PFSK-1 (cell line): ENCODE measurements around the gene ZNF296.

Source experiments
- FOXP2 ChIP-seq: optimal IDR thresholded peaks from 2 replicates; pipeline ENCODE3; 2011; ENCODE audit warnings: borderline replicate concordance, control low read depth, inconsistent platforms; ENCODE audit not compliant: insufficient read depth; ENCODE audit errors: extremely low read length, extremely low read depth
- POLR2AphosphoS5 ChIP-seq: IDR thresholded peaks from 2 replicates; pipeline ENCODE4 v1.6.1; 2012; ENCODE audit warnings: low read depth, mild to moderate bottlenecking, control low read depth, low read length, moderate library complexity
- SIN3A ChIP-seq: IDR thresholded peaks from 2 replicates; pipeline ENCODE4 v1.6.1; 2012; ENCODE audit warnings: mild to moderate bottlenecking, low read length, moderate library complexity, borderline replicate concordance; ENCODE audit not compliant: insufficient read depth
- TAF1 ChIP-seq: IDR thresholded peaks from 2 replicates; pipeline ENCODE4 v1.6.1; 2012; ENCODE audit warnings: low read length, control low read depth, borderline replicate concordance; ENCODE audit not compliant: insufficient read depth
- TF ChIP-seq, protein P1 (sequence below), 2 experiments: IDR thresholded peaks; 2 replicates each; pipeline versions ENCODE4 v1.6.1 to v1.8.0; 2011 to 2012; ENCODE audit warnings: low read depth in 2 of 2, low read length in 2 of 2, control low read depth in 1 of 2, inconsistent platforms in 1 of 2, mild to moderate bottlenecking in 1 of 2, moderate library complexity in 1 of 2; ENCODE audit not compliant: insufficient read depth in 1 of 2

The ZNF296 gene

DNA sequence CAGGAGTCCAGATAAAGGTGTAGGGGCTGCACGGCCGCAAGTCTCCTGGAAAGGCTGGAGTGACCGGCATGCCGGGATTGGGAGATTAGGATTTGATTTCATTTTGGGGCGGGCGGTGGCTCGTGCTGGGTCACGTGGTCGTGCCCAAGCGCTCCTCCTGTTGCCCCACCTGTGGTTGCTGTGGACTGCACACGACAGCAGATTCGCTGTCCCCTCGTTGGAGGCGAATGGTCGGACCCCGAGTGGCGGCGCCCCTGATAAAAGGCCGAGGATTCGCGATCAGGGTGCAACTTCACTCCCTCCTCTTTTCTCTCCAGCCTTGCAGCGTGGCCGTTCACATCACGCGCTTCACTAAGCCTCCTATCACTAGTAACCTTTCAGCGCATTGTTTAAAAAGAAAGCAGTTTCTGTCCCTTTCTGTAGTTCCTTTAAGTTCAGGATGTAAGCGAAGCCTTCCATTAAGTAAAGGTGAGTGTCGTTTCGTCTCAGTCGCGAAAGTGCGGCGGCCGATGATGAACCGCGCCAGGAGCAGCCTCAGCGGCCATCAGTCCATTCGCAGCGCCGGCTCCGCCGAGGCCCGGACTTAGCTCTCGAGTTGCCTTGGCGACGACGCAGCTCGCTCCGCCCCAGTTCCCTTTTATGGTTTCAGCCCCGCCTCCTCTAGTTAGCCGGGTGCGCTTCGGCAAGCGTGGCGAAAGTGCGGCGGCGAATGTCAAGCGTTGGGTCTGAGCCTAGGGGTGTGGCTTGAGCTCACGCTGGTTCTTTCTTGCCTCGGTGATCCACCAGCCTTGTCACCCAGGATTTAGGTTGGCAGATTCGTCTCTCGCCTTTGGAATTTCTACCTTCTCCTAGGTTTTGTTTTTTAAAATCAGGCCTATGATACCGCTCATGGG is 15.0 kb upstream of the ZNF296 start:
- TF ChIP-seq TAF1 (peak; percentile 26; the same call in 1 of the 2 replicates), FOXP2 (no peak), POLR2AphosphoS5 (peak; percentile 74; the same call in 1 of the 2 replicates), SIN3A (peak; percentile 53; the same call in 1 of the 2 replicates)
- TF ChIP-seq, protein P1, sequence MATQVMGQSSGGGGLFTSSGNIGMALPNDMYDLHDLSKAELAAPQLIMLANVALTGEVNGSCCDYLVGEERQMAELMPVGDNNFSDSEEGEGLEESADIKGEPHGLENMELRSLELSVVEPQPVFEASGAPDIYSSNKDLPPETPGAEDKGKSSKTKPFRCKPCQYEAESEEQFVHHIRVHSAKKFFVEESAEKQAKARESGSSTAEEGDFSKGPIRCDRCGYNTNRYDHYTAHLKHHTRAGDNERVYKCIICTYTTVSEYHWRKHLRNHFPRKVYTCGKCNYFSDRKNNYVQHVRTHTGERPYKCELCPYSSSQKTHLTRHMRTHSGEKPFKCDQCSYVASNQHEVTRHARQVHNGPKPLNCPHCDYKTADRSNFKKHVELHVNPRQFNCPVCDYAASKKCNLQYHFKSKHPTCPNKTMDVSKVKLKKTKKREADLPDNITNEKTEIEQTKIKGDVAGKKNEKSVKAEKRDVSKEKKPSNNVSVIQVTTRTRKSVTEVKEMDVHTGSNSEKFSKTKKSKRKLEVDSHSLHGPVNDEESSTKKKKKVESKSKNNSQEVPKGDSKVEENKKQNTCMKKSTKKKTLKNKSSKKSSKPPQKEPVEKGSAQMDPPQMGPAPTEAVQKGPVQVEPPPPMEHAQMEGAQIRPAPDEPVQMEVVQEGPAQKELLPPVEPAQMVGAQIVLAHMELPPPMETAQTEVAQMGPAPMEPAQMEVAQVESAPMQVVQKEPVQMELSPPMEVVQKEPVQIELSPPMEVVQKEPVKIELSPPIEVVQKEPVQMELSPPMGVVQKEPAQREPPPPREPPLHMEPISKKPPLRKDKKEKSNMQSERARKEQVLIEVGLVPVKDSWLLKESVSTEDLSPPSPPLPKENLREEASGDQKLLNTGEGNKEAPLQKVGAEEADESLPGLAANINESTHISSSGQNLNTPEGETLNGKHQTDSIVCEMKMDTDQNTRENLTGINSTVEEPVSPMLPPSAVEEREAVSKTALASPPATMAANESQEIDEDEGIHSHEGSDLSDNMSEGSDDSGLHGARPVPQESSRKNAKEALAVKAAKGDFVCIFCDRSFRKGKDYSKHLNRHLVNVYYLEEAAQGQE (IDR thresholded peaks at IDR 0.05; ENCODE audit: insufficient read depth in 1 of 2, low read depth in 2 of 2, low read length in 2 of 2) = no peak

DNA sequence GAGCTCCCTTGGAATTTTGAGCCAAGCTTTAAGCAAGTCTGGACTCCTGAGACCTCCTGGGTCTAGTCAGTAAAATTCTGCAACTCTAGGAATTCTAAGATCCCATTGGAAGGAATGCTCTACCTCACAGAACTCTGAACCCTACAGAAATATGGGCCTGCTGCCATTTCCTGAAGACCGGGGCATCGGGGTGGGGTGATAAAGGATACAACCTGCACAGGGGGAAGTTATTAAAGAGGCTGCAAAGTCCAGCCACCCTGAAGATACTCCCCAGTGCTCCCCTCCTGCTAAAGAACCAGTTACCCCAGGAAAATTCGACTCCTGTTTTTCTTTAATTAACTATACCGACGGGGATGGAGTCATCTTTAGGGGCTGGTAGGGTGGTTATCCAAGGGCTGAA is 14.3 kb upstream of the ZNF296 start:
- no peak for TF ChIP-seq FOXP2
- TF ChIP-seq, protein P1 (IDR thresholded peaks at IDR 0.05; ENCODE audit: insufficient read depth in 1 of 2, low read depth in 2 of 2, low read length in 2 of 2) = no peak
- TF ChIP-seq SIN3A = no peak
- TF ChIP-seq POLR2AphosphoS5 = no peak
- TF ChIP-seq TAF1 = no peak

DNA sequence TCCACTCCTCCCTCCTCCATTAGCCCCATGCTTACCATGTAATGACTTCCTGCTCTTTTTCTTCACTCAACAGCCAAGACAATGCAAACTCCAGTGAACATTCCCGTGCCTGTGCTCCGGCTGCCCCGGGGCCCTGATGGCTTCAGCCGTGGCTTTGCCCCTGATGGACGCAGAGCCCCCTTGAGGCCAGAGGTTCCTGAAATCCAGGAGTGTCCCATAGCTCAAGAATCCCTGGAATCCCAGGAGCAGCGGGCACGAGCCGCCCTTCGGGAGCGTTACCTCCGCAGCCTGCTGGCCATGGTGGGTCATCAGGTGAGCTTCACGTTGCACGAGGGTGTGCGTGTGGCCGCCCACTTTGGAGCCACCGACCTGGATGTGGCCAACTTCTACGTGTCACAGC is 13.8 kb upstream of the ZNF296 start:
- TF ChIP-seq, protein P1 (IDR thresholded peaks at IDR 0.05; ENCODE audit: insufficient read depth in 1 of 2, low read depth in 2 of 2, low read length in 2 of 2) = no peak
- TF ChIP-seq SIN3A = no peak
- no peak for TF ChIP-seq POLR2AphosphoS5
- TF ChIP-seq FOXP2 = no peak
- TF ChIP-seq TAF1 = no peak

DNA sequence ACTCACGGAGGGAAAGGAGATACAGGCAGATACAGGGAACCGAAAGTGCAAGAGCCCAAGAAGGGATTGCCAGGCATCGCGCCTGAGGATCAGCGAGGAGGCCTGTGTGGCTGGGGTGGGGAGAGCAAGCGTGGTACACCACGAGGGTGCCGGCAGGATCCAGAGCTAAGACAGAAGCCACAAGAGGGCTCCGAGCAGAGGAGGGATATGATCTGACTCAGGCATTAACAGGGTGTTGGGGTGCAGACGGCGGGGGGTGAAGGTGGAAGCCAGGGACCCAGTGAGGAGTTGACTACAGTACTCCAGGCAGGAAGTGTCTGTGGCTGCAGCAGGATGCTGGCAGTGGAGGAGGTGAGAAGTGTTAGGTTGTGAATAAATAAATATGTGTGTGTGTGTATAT is 11.3 kb upstream of the ZNF296 start:
- no peak for TF ChIP-seq TAF1
- no peak for TF ChIP-seq FOXP2
- TF ChIP-seq SIN3A = no peak
- TF ChIP-seq, protein P1 (IDR thresholded peaks at IDR 0.05; ENCODE audit: insufficient read depth in 1 of 2, low read depth in 2 of 2, low read length in 2 of 2) = no peak
- no peak for TF ChIP-seq POLR2AphosphoS5
